ENCODE measurements around the gene PADI4. TPM values are rescaled to one million over a fixed set of nuclear protein-coding genes. Genes with fewer than 3 reads are reported as not detected.

Gene PADI4
- total and polyA plus RNA-seq, 2 donors (not counting 3 experiments of a cell fraction or from before 2014, with no cell fraction given) = not detected

GRCh38 chr1:17304826-17305175 is 3.2 kb upstream of the PADI4 start:
- no peaks in the 10 kb centered on the region for H3K4me1 ChIP-seq (ENCODE audit: control insufficient read depth, extremely low read depth, insufficient read depth, low read length)
- H3K9ac ChIP-seq (replicated peaks; ENCODE audit: extremely low read depth, insufficient read depth, low read length) = no peak overlapping the region
- dilution Hi-C loops (cut with MboI; ENCODE audit: extremely low pct_ligation_motif_present, low sequenced_read_pairs) (no loop called here), intact Hi-C loops (cut with micrococcal nuclease) (no loop called here)
- FAIRE-seq (no peak), DNase-seq (ENCODE audit: low read depth, low spot score) (no peak)
- no peak overlapping the region for H3K27ac ChIP-seq (ENCODE audit: insufficient read depth, low read depth, low read length)
- peaks cover 0 to 2% of the 10 kb centered on the region in 2 experiments for H3K27me3 ChIP-seq (ENCODE audit: control insufficient read depth in 2 of 2, insufficient read depth in 2 of 2, low read length in 2 of 2)
- no TSS peak for BruUV-seq (replicated peaks)
- H3K9me1 ChIP-seq (replicated peaks; ENCODE audit: control insufficient read depth, extremely low read depth, insufficient read depth, low read length) = no peaks in the 10 kb centered on the region
- H3K4me3 ChIP-seq (replicated peaks in 1 of 3; ENCODE audit: insufficient read depth in 1 of 3, low read depth in 1 of 3, low read length in 3 of 3) = no peak overlapping the region
- H3K9me3 ChIP-seq (replicated peaks; ENCODE audit: control insufficient read depth, insufficient read depth, low read length) = no peaks in the 10 kb centered on the region
- H2AFZ ChIP-seq (ENCODE audit: low read depth, low read length) = no peak overlapping the region
- H3K79me2 ChIP-seq (ENCODE audit: control insufficient read depth, insufficient read depth, low read length) = no peaks in the 10 kb centered on the region
- TF ChIP-seq JUN (IDR thresholded peaks at IDR 0.05; ENCODE audit: borderline replicate concordance, insufficient read depth, insufficient read length, low read depth) = no peak
- CTCF ChIA-PET = no interaction called here
- H4K20me1 ChIP-seq (replicated peaks; ENCODE audit: control insufficient read depth, extremely low read depth, insufficient read depth, low read length) = no peaks in the 10 kb centered on the region
- no peaks in the 10 kb centered on the region for H3K36me3 ChIP-seq (ENCODE audit: control insufficient read depth in 2 of 2, extremely low read depth in 1 of 2, insufficient read depth in 2 of 2, low read length in 2 of 2)
- POLR2A ChIA-PET = no interaction called here
- H3K4me2 ChIP-seq (ENCODE audit: insufficient read depth, low read length) = no peak overlapping the region

- Histone ChIP-seq H2AFZ (ENCODE audit: low read depth, low read length) (no peak overlapping the region), H3K36me3 (ENCODE audit: control insufficient read depth in 2 of 2, extremely low read depth in 1 of 2, insufficient read depth in 2 of 2, low read length in 2 of 2) (no peaks in the 10 kb centered on the region), H3K4me2 (ENCODE audit: insufficient read depth, low read length) (no peak overlapping the region), H4K20me1 (replicated peaks; ENCODE audit: control insufficient read depth, extremely low read depth, insufficient read depth, low read length) (no peaks in the 10 kb centered on the region), H3K9ac (replicated peaks; ENCODE audit: extremely low read depth, insufficient read depth, low read length) (no peak overlapping the region), H3K27ac (ENCODE audit: insufficient read depth, low read depth, low read length) (no peak overlapping the region), H3K9me1 (replicated peaks; ENCODE audit: control insufficient read depth, extremely low read depth, insufficient read depth, low read length) (no peaks in the 10 kb centered on the region), H3K4me3 (replicated peaks in 1 of 3; ENCODE audit: insufficient read depth in 1 of 3, low read depth in 1 of 3, low read length in 3 of 3) (no peak overlapping the region), H3K79me2 (ENCODE audit: control insufficient read depth, insufficient read depth, low read length) (no peaks in the 10 kb centered on the region), H3K4me1 (ENCODE audit: control insufficient read depth, extremely low read depth, insufficient read depth, low read length) (no peaks in the 10 kb centered on the region), H3K9me3 (replicated peaks; ENCODE audit: control insufficient read depth, insufficient read depth, low read length) (no peaks in the 10 kb centered on the region), H3K27me3 (ENCODE audit: control insufficient read depth in 2 of 2, insufficient read depth in 2 of 2, low read length in 2 of 2) (peaks cover 0 to 2% of the 10 kb centered on the region in 2 experiments)
- FAIRE-seq = no peak
- ChIA-PET CTCF (no interaction called here), POLR2A (no interaction called here)
- dilution Hi-C loops (cut with MboI; ENCODE audit: extremely low pct_ligation_motif_present, low sequenced_read_pairs) = no loop called here
- no TSS peak for BruUV-seq (replicated peaks)
- TF ChIP-seq POLR2A (IDR thresholded peaks at IDR 0.05; ENCODE audit: low read depth, low read length) (no peak), CTCF (IDR thresholded peaks at IDR 0.05; ENCODE audit: extremely low read depth in 1 of 2, insufficient read depth in 1 of 2, low read depth in 1 of 2, low read length in 2 of 2) (no peak), EZH2 (IDR thresholded peaks at IDR 0.05; ENCODE audit: borderline replicate concordance, low read depth, low read length, severe bottlenecking) (no peak), FOS (IDR thresholded peaks at IDR 0.05; ENCODE audit: borderline replicate concordance, insufficient read depth, low read length) (no peak), MAX (IDR thresholded peaks at IDR 0.05; ENCODE audit: insufficient read depth, insufficient read length) (no peak), JUN (IDR thresholded peaks at IDR 0.05; ENCODE audit: borderline replicate concordance, insufficient read depth, insufficient read length, low read depth) (no peak), GATA2 (IDR thresholded peaks at IDR 0.05; ENCODE audit: insufficient read depth, insufficient read length, low read depth, low read length) (no peak), POLR2AphosphoS5 (IDR thresholded peaks at IDR 0.05; ENCODE audit: insufficient read depth, low read depth, low read length) (no peak), MYC (IDR thresholded peaks at IDR 0.05; ENCODE audit: low read depth, low read length) (no peak)
- intact Hi-C loops (cut with micrococcal nuclease) = no loop called here
- DNase-seq (ENCODE audit: low read depth, low spot score) = no peak
These were observed 2.4 kb upstream of the PADI4 start for GRCh38 chr1:17305576-17306095.
